Ureter (tissue), 1 donor: ENCODE results near the gene ALK. TPM values are rescaled to one million over a fixed set of nuclear protein-coding genes. Genes with fewer than 3 reads are reported as not detected.

Experiments
- DNase-seq: peaks from one replicate; pipeline ENCODE4 v3.0.0-alpha.2; 2020; ENCODE audit warnings: low spot score
- total RNA-seq: library from RNA; stranded (reverse); gene quantifications from one replicate; pipeline ENCODE4 v1.2.4, GENCODE V29; 2023
- donor health status: DM: yes; HTN: yes; CAD: no.

ALK gene
- total RNA-seq, 1 donor from 2014 or later = 0.36 TPM

DNA sequence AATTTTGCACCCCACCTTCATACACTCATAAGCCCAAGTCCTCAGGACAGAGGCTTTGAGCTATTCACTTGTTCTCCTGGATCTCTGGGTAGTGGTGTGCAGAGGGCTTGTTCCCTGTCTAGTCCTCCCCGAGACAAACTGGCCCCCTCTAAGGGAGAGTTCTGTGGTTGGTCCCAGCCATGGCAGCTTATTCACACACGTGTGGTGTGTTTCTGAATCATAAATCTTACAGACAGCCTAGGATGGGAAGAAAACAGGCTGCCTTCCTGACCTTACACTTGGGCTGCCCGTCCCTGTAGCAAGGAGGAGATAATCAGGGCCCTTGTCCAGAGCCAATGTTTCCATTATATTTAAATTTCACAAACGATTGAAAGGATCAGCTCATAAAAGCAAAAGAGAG lies 551.2 kb downstream of the ALK start:
- no peak for DNase-seq

DNA sequence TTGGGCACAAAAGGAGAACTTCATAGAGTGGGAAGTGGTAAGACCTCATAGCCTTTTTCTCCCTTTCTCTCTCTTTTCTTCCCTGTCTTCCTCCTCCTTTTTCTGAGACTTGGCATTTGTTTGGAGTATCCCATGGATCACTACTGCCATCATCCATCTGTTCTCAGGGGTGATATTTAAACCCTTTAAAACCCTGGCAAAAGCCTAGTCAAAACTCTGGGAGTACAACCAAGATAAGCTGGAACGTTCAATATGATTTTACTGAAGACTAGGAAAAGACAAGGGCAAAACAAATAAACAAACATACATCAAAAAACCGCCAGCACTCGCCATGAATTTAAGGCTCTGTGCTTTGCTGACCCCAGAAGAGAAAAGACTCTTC lies 552.7 kb downstream of the ALK start:
- DNase-seq = no peak

DNA sequence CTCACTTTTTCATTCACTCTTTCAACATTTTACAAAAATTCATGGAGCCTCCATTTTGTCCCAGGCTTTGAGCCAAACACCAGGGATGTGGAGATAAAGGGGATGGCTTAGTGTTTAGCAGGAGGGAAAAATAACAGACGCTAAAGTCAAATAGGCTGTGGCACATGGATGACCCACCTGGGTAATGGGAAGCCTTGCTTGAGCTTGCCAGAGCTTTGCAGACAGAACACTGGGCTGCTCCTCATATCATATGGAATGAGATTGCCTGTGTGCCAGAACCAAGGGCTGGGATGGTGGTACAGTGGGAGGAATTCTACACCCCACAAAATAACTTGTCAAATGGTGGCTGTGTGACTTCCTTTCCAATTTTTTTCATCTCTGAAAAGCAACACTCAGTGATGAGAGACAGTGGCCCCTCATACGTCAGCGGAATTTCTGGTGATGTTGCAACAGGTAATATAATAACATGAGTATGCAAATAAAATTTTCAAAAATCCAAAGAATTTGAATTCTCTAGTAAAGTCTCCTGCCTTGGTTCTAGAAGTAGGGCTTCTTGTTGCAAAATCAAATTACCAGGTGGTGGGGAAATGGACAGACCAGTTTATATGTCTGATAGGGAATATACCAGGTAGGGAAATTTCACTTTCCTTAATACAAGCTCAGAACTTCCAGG lies 553.3 kb downstream of the ALK start:
- DNase-seq = no peak

- DNase-seq = no peak
Measured at GRCh38 chr2:29363111-29363510, 558.3 kb downstream of the ALK start.

DNA sequence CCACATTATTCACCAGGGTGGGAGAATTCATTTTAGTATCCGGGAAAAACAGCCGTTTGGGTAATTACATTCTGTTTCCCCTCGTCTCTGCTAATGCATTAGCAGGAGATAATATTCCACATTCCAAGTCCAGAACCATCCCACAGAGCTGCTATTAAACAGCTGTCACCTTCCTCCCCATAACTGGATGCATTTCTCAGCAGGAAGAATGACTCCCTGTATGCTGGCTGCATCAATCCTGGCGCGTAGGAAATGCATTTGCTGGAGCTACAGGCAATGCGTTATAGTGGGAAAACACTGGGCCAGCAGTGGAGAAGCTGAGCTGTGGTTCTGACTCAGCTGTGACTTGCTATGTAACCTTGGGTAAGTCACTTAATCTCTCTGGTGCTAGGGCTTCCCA lies 560.2 kb downstream of the ALK start:
- DNase-seq = no peak

DNA sequence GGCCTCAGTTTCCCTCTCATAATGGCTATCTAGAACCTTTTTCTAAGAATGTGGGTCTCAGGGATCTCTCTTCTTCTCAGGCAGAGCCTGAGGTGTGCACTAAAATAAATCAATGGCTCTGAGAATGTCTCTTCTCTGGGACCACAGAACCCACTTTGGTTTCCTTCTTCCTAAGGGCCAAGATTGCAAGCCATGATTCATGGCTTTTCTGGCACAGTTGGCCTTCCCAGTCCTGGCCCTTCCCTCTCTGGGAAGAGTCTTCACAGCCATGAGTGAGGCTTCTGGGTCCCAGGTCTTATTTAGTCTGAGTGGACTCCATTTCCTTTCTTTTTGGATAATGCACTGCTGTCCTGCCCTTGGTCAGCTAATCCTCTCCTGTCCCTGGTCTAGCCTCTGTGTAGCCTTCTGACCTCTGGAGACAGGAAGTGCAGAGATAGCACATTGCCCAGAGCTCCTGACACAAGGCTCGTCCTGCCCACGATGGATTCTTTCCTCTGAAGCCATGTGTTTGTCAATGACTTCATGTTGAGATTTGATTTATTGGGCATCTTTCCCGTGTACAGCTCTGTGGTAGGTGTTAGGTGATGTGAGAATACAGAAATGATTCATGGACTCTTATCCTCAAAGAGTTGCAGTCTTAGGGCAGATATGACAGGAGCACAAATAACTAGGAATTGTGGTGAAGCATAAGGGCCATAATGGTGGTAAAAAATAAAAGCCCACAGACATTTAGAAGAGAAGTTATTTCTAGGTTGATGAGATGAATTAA lies 561.2 kb downstream of the ALK start:
- DNase-seq = no peak

DNA sequence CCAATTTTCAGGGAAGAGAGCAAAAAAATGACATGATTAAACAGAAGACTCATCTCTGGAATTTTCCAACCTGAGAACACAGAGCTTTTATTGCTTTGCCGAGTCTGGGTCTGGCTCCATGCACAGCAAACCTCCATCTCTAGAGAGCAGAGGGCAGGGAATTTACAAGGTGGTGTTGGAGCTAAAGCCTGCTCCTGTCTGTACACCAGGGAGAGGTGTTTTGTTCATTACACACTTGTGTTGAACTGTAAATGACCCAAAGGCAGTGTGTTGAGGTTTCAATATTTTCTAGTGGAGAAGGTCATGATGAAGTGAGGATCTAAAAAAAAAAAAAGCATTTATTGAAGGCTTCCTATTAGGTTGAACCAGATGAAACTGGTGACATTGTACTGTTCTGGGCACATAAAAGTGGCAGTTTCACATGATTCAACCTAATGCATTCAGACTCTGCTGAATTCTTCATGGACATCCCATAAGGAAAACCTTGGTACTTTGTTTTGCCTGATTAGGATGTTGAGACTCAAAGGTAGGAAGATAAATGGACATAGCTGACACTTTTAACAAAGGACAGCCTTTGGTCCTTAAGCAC lies 567.9 kb downstream of the ALK start:
- DNase-seq = no peak

- no peak for DNase-seq
Measured at GRCh38 chr2:29351916-29352591, 569.3 kb downstream of the ALK start.

DNA sequence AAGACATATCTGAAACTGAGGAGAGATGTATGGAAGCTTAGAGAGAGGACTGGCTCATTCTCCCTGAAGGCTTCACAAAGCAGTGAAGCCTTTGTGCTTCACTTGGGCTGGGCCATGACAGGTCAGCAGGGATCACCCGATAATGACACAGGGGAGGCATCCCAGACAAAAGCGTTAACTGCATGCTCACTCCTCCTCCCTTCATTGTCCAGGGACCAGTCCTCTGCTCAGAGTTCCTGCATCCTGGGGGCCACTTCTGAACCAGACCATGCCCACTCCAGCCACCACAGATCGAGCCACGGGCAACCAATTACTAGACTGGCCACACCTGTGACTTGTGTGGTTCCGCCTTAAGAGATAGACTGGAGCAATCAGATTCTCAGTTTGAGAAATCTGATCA lies 570.1 kb downstream of the ALK start:
- no peak for DNase-seq

DNA sequence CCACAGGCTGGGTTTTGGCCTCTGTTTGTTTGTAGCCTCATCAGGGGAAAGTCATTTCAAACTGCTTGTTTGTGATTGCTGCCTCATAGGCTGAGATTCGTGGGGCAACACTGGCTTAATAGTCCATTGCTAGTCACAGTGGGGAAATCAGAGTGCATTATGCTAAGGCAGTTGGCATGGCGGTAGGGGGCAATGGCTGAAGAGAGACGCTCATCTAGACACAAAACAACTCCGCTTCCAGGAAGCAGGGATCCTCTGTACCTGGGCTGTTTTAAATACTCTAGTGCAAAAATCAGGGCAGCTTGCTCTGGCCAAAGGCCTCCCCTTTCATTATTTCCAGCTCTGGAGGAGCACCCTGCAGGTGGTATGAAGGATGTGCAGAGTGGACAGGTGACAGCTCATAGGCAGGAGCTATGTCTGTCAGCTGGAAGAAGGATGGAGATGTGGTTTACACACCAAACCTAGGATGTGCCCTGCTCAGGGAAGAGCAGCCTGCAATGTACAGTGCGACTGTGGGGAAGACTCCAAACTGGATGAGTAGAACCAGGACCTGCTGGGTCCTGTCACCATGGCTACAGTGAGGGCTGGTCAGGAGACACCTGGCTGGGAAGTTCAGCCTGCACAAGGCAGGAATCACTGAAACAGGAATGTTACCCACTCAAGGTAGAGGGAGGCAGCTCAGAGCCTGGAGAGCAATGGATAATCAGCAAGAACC lies 571.9 kb downstream of the ALK start:
- no peak for DNase-seq

- no peak for DNase-seq
Measured at GRCh38 chr2:29347774-29348461, 573.5 kb downstream of the ALK start.

GRCh38 chr2:29345236-29345635 lies 576.1 kb downstream of the ALK start:
- DNase-seq = no peak

GRCh38 chr2:29343830-29344229 lies 577.6 kb downstream of the ALK start:
- DNase-seq = no peak

DNA sequence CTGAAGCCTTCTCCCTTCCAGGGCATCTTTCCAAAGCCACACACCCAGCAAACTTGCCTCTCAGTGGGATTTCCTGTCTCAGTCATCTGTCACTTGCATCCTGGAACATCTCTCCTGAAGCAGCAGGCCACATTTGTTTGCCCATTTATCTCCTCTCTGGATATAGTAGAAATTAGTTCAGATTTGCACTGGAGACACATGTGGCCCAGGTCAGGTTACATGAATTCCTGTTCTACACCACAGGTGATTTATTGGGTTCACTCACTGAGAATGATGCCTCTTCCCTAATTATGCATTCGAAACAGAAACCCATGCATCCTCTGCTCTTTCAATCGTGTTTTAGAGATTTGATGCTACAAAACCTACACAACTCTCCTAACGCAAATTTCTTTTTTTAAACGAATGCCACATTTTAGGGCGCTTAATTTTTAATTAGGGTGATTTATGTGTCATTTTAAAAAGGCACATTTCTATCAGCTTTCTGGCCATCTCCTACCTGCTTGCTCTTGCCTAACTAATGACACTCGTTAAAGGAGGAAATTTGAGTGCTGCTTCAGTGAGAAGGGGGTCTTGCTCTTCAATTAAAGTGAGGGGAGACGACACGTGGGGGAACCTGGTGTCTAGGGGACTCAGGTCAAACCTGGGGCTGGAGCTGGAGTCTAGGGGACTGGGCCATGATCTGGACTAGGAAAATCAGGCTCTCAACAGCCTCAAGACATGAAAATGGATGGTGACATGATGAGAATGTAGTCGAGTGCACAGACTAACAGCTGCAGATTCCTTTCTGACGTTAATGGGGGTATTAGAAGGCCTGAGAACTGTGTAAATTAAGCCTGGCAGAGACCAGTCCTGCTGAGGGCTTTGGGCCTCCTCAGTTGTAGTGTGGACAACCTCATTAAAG lies 584.8 kb downstream of the ALK start:
- DNase-seq = no peak

GRCh38 chr2:29335396-29335795 lies 586.0 kb downstream of the ALK start:
- DNase-seq = no peak

DNA sequence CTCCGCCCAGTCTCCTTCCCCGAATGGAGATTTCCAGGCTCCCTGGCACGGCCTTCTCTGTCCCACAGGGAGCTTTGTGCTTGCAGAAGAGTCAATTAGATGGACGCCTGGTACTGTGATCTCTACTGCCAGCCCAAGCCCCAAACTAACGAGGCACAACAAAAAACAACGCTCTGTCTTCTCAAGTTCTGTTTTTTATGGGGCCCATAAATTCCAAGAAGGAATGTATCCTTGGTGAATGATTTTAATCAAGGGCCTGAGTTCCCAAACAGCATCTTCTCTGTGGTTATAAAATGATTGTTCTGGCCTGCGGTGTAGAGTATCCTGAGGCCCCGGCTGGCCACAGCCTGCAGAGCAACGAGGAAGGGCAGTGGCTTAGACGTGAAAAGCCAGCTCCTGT lies 586.7 kb downstream of the ALK start:
- no peak for DNase-seq

- no peak for DNase-seq
Measured at GRCh38 chr2:29332540-29332939, 588.8 kb downstream of the ALK start.

- no peak for DNase-seq
Measured at GRCh38 chr2:29329899-29330298, 591.5 kb downstream of the ALK start.

DNA sequence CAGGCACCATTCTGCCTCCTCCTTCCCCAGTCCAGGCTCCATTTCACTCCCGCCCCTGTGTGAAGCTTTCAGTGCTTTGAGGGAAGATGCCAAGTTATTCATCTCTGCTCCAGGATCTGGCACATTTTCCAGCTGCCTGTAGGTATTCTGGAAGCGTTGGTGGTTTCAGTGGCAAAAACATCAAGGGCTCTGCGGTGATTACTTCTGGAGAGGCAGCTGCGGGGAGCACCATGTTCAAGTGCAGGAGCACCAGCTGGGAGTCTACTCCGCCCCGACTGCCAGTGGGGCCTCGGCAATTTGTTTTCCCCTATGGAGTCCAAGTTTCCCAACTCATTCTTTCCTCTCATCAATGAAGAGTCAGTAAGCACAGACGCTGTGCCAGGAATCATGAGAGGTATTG lies 594.5 kb downstream of the ALK start:
- no peak for DNase-seq

- DNase-seq = no peak
Measured at GRCh38 chr2:29325544-29325943, 595.8 kb downstream of the ALK start.
